Calu3 (cell line): ENCODE measurements around the gene NXF2B. TPM values are rescaled to one million over a fixed set of nuclear protein-coding genes. Genes with fewer than 3 reads are reported as not detected.
A peak's percentile ranks its signal among the peaks of the same experiment; 100 is the strongest.
"Not testable (repeated sequence)": the region's sequence is repeated elsewhere in the genome, so short reads cannot be mapped to it uniquely, and the experiment has no call there.

Experiments
- Bru-seq: library from RNA; stranded (reverse); fragments of 400-500 nt; gene quantifications from one replicate; lab custom pipeline; 2021; lab: Mats Ljungman, UMichigan
- BruChase-seq, 2 experiments: library from RNA; stranded (reverse); fragments of 400-500 nt; gene quantifications; one replicate each; lab custom pipeline; 2021; lab: Mats Ljungman, UMichigan
- BruUV-seq: library from RNA; stranded (reverse); fragments of 400-500 nt; replicated peaks from 2 replicates; lab custom pipeline; 2021; lab: Mats Ljungman, UMichigan
- CTCF ChIA-PET: fragments of 300-600 bp; sonication (Branson Sonifier 250); formaldehyde crosslinking; loops from one replicate; lab custom pipeline; 2022; ENCODE audit warnings: antibody characterized with exemption; lab: Charles Lee
- DNase-seq: peaks from one replicate; pipeline ENCODE4 v3.0.0; 2022
- H3K27ac Mint-ChIP-seq: one replicate; pipeline ENCODE4 v1.8.0; 2022; ENCODE audit warnings: mixed read lengths; ENCODE audit not compliant: unreplicated experiment
- H3K27me3 Mint-ChIP-seq: one replicate; pipeline ENCODE4 v1.8.0; 2022; ENCODE audit warnings: mixed read lengths; ENCODE audit not compliant: unreplicated experiment
- H3K36me3 Mint-ChIP-seq: one replicate; pipeline ENCODE4 v1.8.0; 2022; ENCODE audit warnings: mild to moderate bottlenecking, moderate library complexity, mixed read lengths; ENCODE audit not compliant: insufficient read depth, unreplicated experiment
- H3K4me1 Mint-ChIP-seq: one replicate; pipeline ENCODE4 v1.8.0; 2022; ENCODE audit warnings: mild to moderate bottlenecking, low read depth, mixed read lengths; ENCODE audit not compliant: unreplicated experiment
- H3K4me3 Mint-ChIP-seq: one replicate; pipeline ENCODE4 v1.8.0; 2022; ENCODE audit warnings: mild to moderate bottlenecking, low read depth, moderate library complexity, mixed read lengths; ENCODE audit not compliant: unreplicated experiment
- H3K9me3 Mint-ChIP-seq: one replicate; pipeline ENCODE4 v1.8.0; 2022; ENCODE audit warnings: low read depth, mixed read lengths; ENCODE audit not compliant: unreplicated experiment
- CTCF ChIP-seq: fragments of 200-600 bp; IDR thresholded peaks from one replicate; pipeline ENCODE4 v1.8.0; 2022; ENCODE audit warnings: antibody characterized with exemption; ENCODE audit not compliant: unreplicated experiment
- intact Hi-C: fragments of 100-400 bp; cut with micrococcal nuclease; formaldehyde crosslinking; loops from one replicate; pipeline ENCODE4 v1.10.0; 2022; ENCODE audit not compliant: unreplicated experiment
- long read RNA-seq: library from polyadenylated mRNA; stranded (forward); transcript quantifications from one replicate; pipeline ENCODE4 v2.0.0, GENCODE V29; 2022
- total RNA-seq: library from RNA; stranded (reverse); gene quantifications from 2 replicates; pipeline ENCODE4 v1.2.3, GENCODE V29; 2022

Gene NXF2B
- total RNA-seq (not detected in 2 replicates), Bru-seq, nascent RNA (not detected), BruChase-seq, experiment 1, labeled RNA remaining after a 6-hour chase (not detected), BruChase-seq, experiment 2, labeled RNA remaining after a 2-hour chase (not detected)
- long read RNA-seq = 0 reads

GRCh38 chrX:102439908-102440307 is at the start of gene NXF2B:
NXF2B (minus strand) TSS chrX:102440008; CDS start chrX:102380036, 59,972 bp downstream.
- intact Hi-C loops, CTCF ChIA-PET, H3K27ac Mint-ChIP-seq, BruUV-seq, H3K4me1 Mint-ChIP-seq, H3K36me3 Mint-ChIP-seq, H3K27me3 Mint-ChIP-seq, H3K4me3 Mint-ChIP-seq, DNase-seq, H3K9me3 Mint-ChIP-seq: not testable (repeated sequence)

DNA sequence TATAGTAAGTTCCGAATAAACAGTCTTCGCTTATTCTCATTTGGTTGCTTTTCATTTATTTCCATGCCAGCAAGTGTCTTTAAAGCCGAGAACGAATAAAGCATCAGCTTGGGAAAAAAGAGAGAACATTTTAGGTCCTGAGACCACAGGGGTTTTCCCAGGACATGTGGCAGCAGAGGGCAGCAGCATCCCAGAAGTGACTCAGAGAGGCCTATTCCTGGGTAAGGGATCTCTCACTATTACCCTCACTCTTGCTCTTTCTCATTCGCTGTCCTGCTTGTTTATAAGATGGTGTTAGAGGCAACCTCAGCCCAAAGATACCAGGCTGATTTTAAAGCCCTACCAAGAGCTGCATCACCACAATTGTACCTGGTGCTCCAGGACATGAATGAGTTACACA is 39.0 kb upstream of the NXF2B start:
- DNase-seq, H3K4me3 Mint-ChIP-seq, H3K9me3 Mint-ChIP-seq, H3K27me3 Mint-ChIP-seq, BruUV-seq, H3K27ac Mint-ChIP-seq, H3K4me1 Mint-ChIP-seq, intact Hi-C loops, CTCF ChIA-PET, H3K36me3 Mint-ChIP-seq: not testable (repeated sequence)

DNA sequence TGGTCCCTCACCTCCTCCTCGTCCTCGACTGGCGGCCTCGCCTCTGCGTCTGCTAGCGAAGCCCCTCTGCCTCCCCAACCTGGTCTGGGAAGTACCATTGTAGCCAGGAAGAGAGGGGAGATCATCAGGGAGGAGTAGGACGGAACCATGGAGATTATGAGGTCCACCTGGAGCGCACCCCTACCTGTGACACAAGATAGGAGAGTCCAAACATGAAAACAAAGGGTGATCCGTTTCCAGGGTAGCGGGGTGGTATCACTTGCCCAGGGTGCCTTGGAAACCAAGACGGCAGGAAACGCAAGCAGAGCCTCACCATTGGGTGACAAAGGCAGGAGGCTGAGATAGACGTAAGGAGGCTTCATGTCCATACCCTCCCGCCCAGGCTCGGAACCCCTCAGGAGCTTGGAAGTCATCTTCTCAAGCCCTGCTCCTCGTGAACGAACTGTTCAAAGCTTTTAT is 32.0 kb upstream of the NXF2B start, which contains the start of gene TCP11X2:
TCP11X2 (minus strand) TSS at position 51 of the 459 bp plus-strand sequence.
- H3K9me3 Mint-ChIP-seq, intact Hi-C loops, H3K27me3 Mint-ChIP-seq, H3K27ac Mint-ChIP-seq, DNase-seq, H3K36me3 Mint-ChIP-seq, H3K4me3 Mint-ChIP-seq, CTCF ChIA-PET, H3K4me1 Mint-ChIP-seq, BruUV-seq: not testable (repeated sequence)

- H3K36me3 Mint-ChIP-seq, H3K27me3 Mint-ChIP-seq, H3K4me3 Mint-ChIP-seq, H3K4me1 Mint-ChIP-seq, DNase-seq, H3K27ac Mint-ChIP-seq, CTCF ChIA-PET, BruUV-seq, H3K9me3 Mint-ChIP-seq, intact Hi-C loops: not testable (repeated sequence)
Measured at GRCh38 chrX:102470215-102470614, 30.4 kb upstream of the NXF2B start.

- H3K4me3 Mint-ChIP-seq, intact Hi-C loops, H3K9me3 Mint-ChIP-seq, H3K27ac Mint-ChIP-seq, CTCF ChIA-PET, DNase-seq, BruUV-seq, H3K36me3 Mint-ChIP-seq, H3K27me3 Mint-ChIP-seq, H3K4me1 Mint-ChIP-seq: not testable (repeated sequence)
Measured at GRCh38 chrX:102458615-102459014, 18.8 kb upstream of the NXF2B start.

DNA sequence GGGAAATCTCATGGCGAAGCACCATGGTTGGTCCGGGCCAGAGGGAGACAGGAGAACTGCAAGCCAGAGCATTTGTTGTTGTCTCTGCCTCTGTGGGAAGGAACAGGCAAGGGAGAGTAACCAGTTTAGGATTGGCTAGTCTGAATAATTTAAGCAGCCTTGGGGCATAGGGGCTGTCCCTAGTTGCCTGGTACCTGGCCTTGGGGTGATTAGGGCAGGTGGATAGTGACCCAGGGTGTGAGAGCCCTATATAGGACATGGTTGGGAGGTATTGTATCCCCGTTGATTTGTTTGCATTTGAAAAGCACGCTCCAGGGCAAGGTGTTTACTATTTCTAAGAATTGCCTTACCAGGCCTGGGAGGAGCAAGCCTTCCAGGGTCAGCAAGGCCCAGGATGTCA is 25.3 kb downstream of the NXF2B start:
- H3K4me3 Mint-ChIP-seq, H3K27me3 Mint-ChIP-seq, H3K36me3 Mint-ChIP-seq, H3K27ac Mint-ChIP-seq, intact Hi-C loops, H3K4me1 Mint-ChIP-seq, DNase-seq, CTCF ChIA-PET, BruUV-seq, H3K9me3 Mint-ChIP-seq: not testable (repeated sequence)

DNA sequence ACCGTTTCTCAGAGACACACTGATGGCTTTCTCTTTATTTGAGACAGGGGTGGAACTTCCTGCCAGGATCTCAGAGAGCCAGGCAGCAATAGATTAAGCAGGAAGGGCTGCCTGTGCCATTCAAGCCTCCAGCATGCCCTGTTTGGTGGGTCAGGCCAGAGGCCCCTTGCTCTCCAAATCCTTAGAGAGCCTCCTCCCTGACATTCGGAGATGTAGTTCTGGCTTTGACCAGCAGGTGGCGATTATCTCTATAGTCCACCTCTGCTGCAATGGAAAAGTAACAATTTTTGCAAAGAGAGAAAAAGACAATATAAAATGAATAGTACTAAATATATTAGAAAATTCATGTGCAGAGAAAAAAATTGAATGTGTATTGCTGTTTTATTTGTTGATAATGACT is 93.9 kb downstream of the NXF2B start:
- H3K9me3 Mint-ChIP-seq = no peaks in the 10 kb centered on the region
- intact Hi-C loops = no loop called here
- CTCF ChIA-PET = no interaction called here
- H3K27me3 Mint-ChIP-seq = no peaks in the 10 kb centered on the region
- no peak overlapping the region for H3K4me3 Mint-ChIP-seq
- BruUV-seq = no TSS peak
- no peak overlapping the region for H3K27ac Mint-ChIP-seq
- TF ChIP-seq CTCF = peak; percentile 49
- H3K4me1 Mint-ChIP-seq = no peaks in the 10 kb centered on the region
- H3K36me3 Mint-ChIP-seq = no peaks in the 10 kb centered on the region
- DNase-seq = peak; percentile 58
